Stomach smooth muscle (tissue), 2 donors: ENCODE results near the gene ASCL2.

Experiments used
- H3K27ac ChIP-seq: one replicate; pipeline ENCODE4 v1.7.0; 2013; ENCODE audit warnings: mild to moderate bottlenecking, low read length, inconsistent platforms
- H3K27me3 ChIP-seq, 2 donors: one replicate each; pipeline ENCODE4 v1.7.0; 2013; ENCODE audit warnings: low read length in 2 of 2; ENCODE audit not compliant: insufficient read depth in 2 of 2, control insufficient read depth in 1 of 2
- H3K36me3 ChIP-seq, 2 donors: one replicate each; pipeline ENCODE4 v1.7.0; 2013; ENCODE audit warnings: low read length in 2 of 2; ENCODE audit not compliant: control insufficient read depth in 2 of 2, insufficient read depth in 2 of 2
- H3K4me1 ChIP-seq: one replicate; pipeline ENCODE4 v1.7.0; 2013; ENCODE audit warnings: low read length; ENCODE audit not compliant: control insufficient read depth, insufficient read depth
- H3K4me3 ChIP-seq, 2 donors: one replicate each; pipeline ENCODE4 v1.7.0; 2013; ENCODE audit warnings: low read length in 2 of 2
- H3K9ac ChIP-seq, 2 donors: one replicate each; pipeline ENCODE4 v1.7.0; 2013; ENCODE audit warnings: low read length in 2 of 2, mild to moderate bottlenecking in 1 of 2
- H3K9me3 ChIP-seq, 2 donors: one replicate each; pipeline ENCODE4 v1.7.0; 2013; ENCODE audit warnings: low read length in 2 of 2; ENCODE audit not compliant: control insufficient read depth in 2 of 2
- donor health status: healthy.
- donor health status: Pancreatic carcinoma.

Gene ASCL2

GRCh38 chr11:2262301-2263070 is 7.9 kb downstream of the ASCL2 start:
- peaks cover 5 to 6% of the 10 kb centered on the region in 2 donors for H3K27me3 ChIP-seq
- no peaks in the 10 kb centered on the region for H3K36me3 ChIP-seq
- H3K9ac ChIP-seq: no peak overlapping the region
- H3K9me3 ChIP-seq: no peaks in the 10 kb centered on the region
- H3K4me1 ChIP-seq: no peaks in the 10 kb centered on the region
- no peak overlapping the region for H3K27ac ChIP-seq
- H3K4me3 ChIP-seq: no peak overlapping the region

GRCh38 chr11:2261436-2262230 is 8.8 kb downstream of the ASCL2 start:
- Histone ChIP-seq H3K27me3 (peaks cover 0 to 6% of the 10 kb centered on the region in 2 donors), H3K9me3 (no peaks in the 10 kb centered on the region), H3K36me3 (no peaks in the 10 kb centered on the region), H3K4me1 (no peaks in the 10 kb centered on the region), H3K4me3 (no peak overlapping the region), H3K27ac (no peak overlapping the region), H3K9ac (no peak overlapping the region)

- Histone ChIP-seq H3K9ac (no peak overlapping the region), H3K27ac (no peak overlapping the region), H3K27me3 (peaks cover 0 to 6% of the 10 kb centered on the region in 2 donors), H3K9me3 (no peaks in the 10 kb centered on the region), H3K4me1 (no peaks in the 10 kb centered on the region), H3K36me3 (no peaks in the 10 kb centered on the region), H3K4me3 (no peak overlapping the region)
These were observed 9.7 kb downstream of the ASCL2 start for GRCh38 chr11:2260491-2261364.

GRCh38 chr11:2259897-2260451 is 10.4 kb downstream of the ASCL2 start:
- Histone ChIP-seq H3K36me3 (no peaks in the 10 kb centered on the region), H3K27me3 (peaks cover 0 to 4% of the 10 kb centered on the region in 2 donors), H3K9me3 (peaks cover 0 to under 1% of the 10 kb centered on the region in 2 donors), H3K4me3 (no peak overlapping the region), H3K4me1 (no peaks in the 10 kb centered on the region), H3K9ac (no peak overlapping the region), H3K27ac (no peak overlapping the region)

- no peaks in the 10 kb centered on the region for H3K36me3 ChIP-seq
- H3K9ac ChIP-seq: no peak overlapping the region
- no peaks in the 10 kb centered on the region for H3K4me1 ChIP-seq
- H3K27me3 ChIP-seq: peaks cover 0 to 4% of the 10 kb centered on the region in 2 donors
- peaks cover 0 to 3% of the 10 kb centered on the region in 2 donors for H3K9me3 ChIP-seq
- H3K27ac ChIP-seq: no peak overlapping the region
- no peak overlapping the region for H3K4me3 ChIP-seq
These were observed 10.9 kb downstream of the ASCL2 start for GRCh38 chr11:2259466-2259830.

- Histone ChIP-seq H3K36me3 (no peaks in the 10 kb centered on the region), H3K4me1 (no peaks in the 10 kb centered on the region), H3K4me3 (no peak overlapping the region), H3K27me3 (peaks cover 0 to 4% of the 10 kb centered on the region in 2 donors), H3K9me3 (peaks cover 0 to 3% of the 10 kb centered on the region in 2 donors), H3K27ac (no peak overlapping the region), H3K9ac (no peak overlapping the region)
These were observed 11.6 kb downstream of the ASCL2 start for GRCh38 chr11:2258501-2259465.

- H3K27ac ChIP-seq: no peak overlapping the region
- no peaks in the 10 kb centered on the region for H3K36me3 ChIP-seq
- H3K4me3 ChIP-seq: no peak overlapping the region
- H3K9ac ChIP-seq: no peak overlapping the region
- peaks cover 0 to 2% of the 10 kb centered on the region in 2 donors for H3K27me3 ChIP-seq
- H3K9me3 ChIP-seq: peaks cover 0 to 3% of the 10 kb centered on the region in 2 donors
- H3K4me1 ChIP-seq: no peaks in the 10 kb centered on the region
These were observed 13.3 kb downstream of the ASCL2 start for GRCh38 chr11:2256951-2257700.

- Histone ChIP-seq H3K36me3 (no peaks in the 10 kb centered on the region), H3K4me3 (no peak overlapping the region), H3K27ac (no peak overlapping the region), H3K4me1 (no peaks in the 10 kb centered on the region), H3K27me3 (peaks cover 0 to 2% of the 10 kb centered on the region in 2 donors), H3K9ac (no peak overlapping the region), H3K9me3 (peaks cover 0 to 3% of the 10 kb centered on the region in 2 donors)
These were observed 14.0 kb downstream of the ASCL2 start for GRCh38 chr11:2256293-2256913.

GRCh38 chr11:2252018-2252417 is 18.4 kb downstream of the ASCL2 start:
- no peaks in the 10 kb centered on the region for H3K4me1 ChIP-seq
- H3K27me3 ChIP-seq: no peaks in the 10 kb centered on the region
- no peaks in the 10 kb centered on the region for H3K36me3 ChIP-seq
- H3K27ac ChIP-seq: no peak overlapping the region
- H3K9me3 ChIP-seq: peaks cover 0 to 3% of the 10 kb centered on the region in 2 donors
- H3K4me3 ChIP-seq: no peak overlapping the region
- no peak overlapping the region for H3K9ac ChIP-seq
